Measurements from ENCODE around the gene CAPNS2. TPM values are rescaled to one million over a fixed set of nuclear protein-coding genes. Genes with fewer than 3 reads are reported as not detected.
"Not testable (repeated sequence)": the region's sequence is repeated elsewhere in the genome, so short reads cannot be mapped to it uniquely, and the experiment has no call there.

Gene CAPNS2
- total RNA-seq, 1 donor from 2014 or later = not detected

GRCh38 chr16:55567382-55567781, 898 bp downstream of the CAPNS2 start:
- peak; percentile 22 for ATAC-seq
- DNase-seq (ENCODE audit: low spot score) = no peak

GRCh38 chr16:55568207-55568606, 1.7 kb downstream of the CAPNS2 start:
- DNase-seq (ENCODE audit: low spot score) = no peak
- ATAC-seq = no peak

GRCh38 chr16:55569025-55569424, 2.5 kb downstream of the CAPNS2 start:
- DNase-seq (ENCODE audit: low spot score) = no peak
- ATAC-seq = no peak

GRCh38 chr16:55570159-55570558, 3.7 kb downstream of the CAPNS2 start:
- no peak for ATAC-seq
- DNase-seq (ENCODE audit: low spot score) = no peak

- ATAC-seq = no peak
These were observed 4.9 kb downstream of the CAPNS2 start for GRCh38 chr16:55571191-55571897.

GRCh38 chr16:55572439-55572838, 6.0 kb downstream of the CAPNS2 start:
- ATAC-seq (no peak), DNase-seq (ENCODE audit: low spot score) (no peak)

More at GRCh38 chr16:55571191-55571897, 4.9 kb downstream of the CAPNS2 start:
- no peak for DNase-seq (ENCODE audit: low spot score)

- DNase-seq (ENCODE audit: low spot score) (no peak), ATAC-seq (no peak)
These were observed 8.3 kb downstream of the CAPNS2 start for GRCh38 chr16:55574811-55575210.

GRCh38 chr16:55575496-55575895, 9.0 kb downstream of the CAPNS2 start:
- ATAC-seq (no peak), DNase-seq (ENCODE audit: low spot score) (no peak)

GRCh38 chr16:55576384-55576783, 9.9 kb downstream of the CAPNS2 start:
- DNase-seq (ENCODE audit: low spot score) = no peak
- ATAC-seq = no peak

- DNase-seq (ENCODE audit: low spot score) = no peak
- no peak for ATAC-seq
These were observed 11.4 kb downstream of the CAPNS2 start for GRCh38 chr16:55577887-55578286.

- DNase-seq (ENCODE audit: low spot score) (no peak), ATAC-seq (no peak)
These were observed 19.1 kb downstream of the CAPNS2 start for GRCh38 chr16:55585631-55586030.

GRCh38 chr16:55588799-55589198, 22.3 kb downstream of the CAPNS2 start:
- no peak for ATAC-seq
- DNase-seq (ENCODE audit: low spot score) = no peak

GRCh38 chr16:55592306-55592705, 25.8 kb downstream of the CAPNS2 start:
- ATAC-seq (no peak), DNase-seq (ENCODE audit: low spot score) (no peak)

- DNase-seq (ENCODE audit: low spot score) (no peak), ATAC-seq (no peak)
These were observed 31.4 kb downstream of the CAPNS2 start for GRCh38 chr16:55597928-55598327.

- DNase-seq (ENCODE audit: low spot score) = no peak
- no peak for ATAC-seq
These were observed 39.4 kb downstream of the CAPNS2 start for GRCh38 chr16:55605754-55606336.

- ATAC-seq (no peak), DNase-seq (ENCODE audit: low spot score) (no peak)
These were observed 47.3 kb downstream of the CAPNS2 start for GRCh38 chr16:55613613-55614335.

GRCh38 chr16:55615071-55615470, 48.6 kb downstream of the CAPNS2 start:
- ATAC-seq (no peak), DNase-seq (ENCODE audit: low spot score) (no peak)

- ATAC-seq; DNase-seq (ENCODE audit: low spot score): not testable (repeated sequence)
These were observed 49.2 kb downstream of the CAPNS2 start for GRCh38 chr16:55615670-55616069.

Measured in left lobe of liver (tissue), 2 donors.